Measurements from ENCODE around the gene APOL6. TPM values are rescaled to one million over a fixed set of nuclear protein-coding genes. Genes with fewer than 3 reads are reported as not detected.

APOL6 gene
- total and polyA plus RNA-seq, 2 of the 4 experiments (the other 2 are of a cell fraction), result 1.2 to 7.2 TPM

GRCh38 chr22:35601743-35602615 lies 46.3 kb upstream of the APOL6 start:
- Histone ChIP-seq H3K27me3 (ENCODE audit: control insufficient read depth, insufficient read depth, low read length) (peaks cover 31% of the 10 kb centered on the region), H3K9me1 (ENCODE audit: insufficient read depth, low read length) (no peaks in the 10 kb centered on the region; the same call in 1 of the 2 replicates), H2AFZ (replicated peaks; ENCODE audit: low read length, poor library complexity) (no peak overlapping the region), H3K4me3 (ENCODE audit: insufficient read depth, low read depth, low read length) (no peak overlapping the region), H2AK5ac (ENCODE audit: low read depth, low read length) (no peak overlapping the region), H4K20me1 (ENCODE audit: insufficient read depth, low read length) (no peaks in the 10 kb centered on the region), H3K56ac (ENCODE audit: extremely low read depth, insufficient read depth, low read length) (no peak overlapping the region), H4K91ac (ENCODE audit: insufficient read depth, low read depth, low read length) (no peak overlapping the region), H3K14ac (replicated peaks; ENCODE audit: low read depth, low read length) (no peak overlapping the region), H3K4me1 (ENCODE audit: control insufficient read depth, insufficient read depth, low read length) (0 out of 2 replicates have a peak, but pooled peaks cover 1% of the 10 kb centered on the region), H3K36me3 (ENCODE audit: control insufficient read depth, insufficient read depth, low read length) (no peaks in the 10 kb centered on the region), H2BK120ac (ENCODE audit: low read depth, low read length) (no peak overlapping the region), H3K9me3 (ENCODE audit: control insufficient read depth, insufficient read depth, low read length) (no peaks in the 10 kb centered on the region), H4K8ac (ENCODE audit: low read depth in 2 of 2, low read length in 2 of 2) (no peak overlapping the region), H2BK15ac (ENCODE audit: low read depth, low read length) (no peak overlapping the region), H3K4ac (ENCODE audit: low read depth, low read length) (no peak overlapping the region), H3K27ac (ENCODE audit: insufficient read depth, low read length) (no peak overlapping the region), H3K79me1 (ENCODE audit: low read depth in 1 of 2, low read length in 2 of 2) (no peaks in the 10 kb centered on the region), H4K5ac (ENCODE audit: low read depth, low read length) (no peak overlapping the region), H3K18ac (ENCODE audit: low read depth, low read length) (no peak overlapping the region), H2AK9ac (replicated peaks; ENCODE audit: low read depth, low read length, poor library complexity) (no peak overlapping the region), H2BK20ac (ENCODE audit: low read depth, low read length) (no peak overlapping the region), H3K9ac (ENCODE audit: low read depth, low read length) (no peak overlapping the region), H2BK5ac (ENCODE audit: low read depth, low read length, poor library complexity, severe bottlenecking) (peak overlapping the region; percentile 57), H3K23ac (ENCODE audit: low read depth, low read length) (no peak overlapping the region), H3K4me2 (ENCODE audit: low read depth, low read length) (no peak overlapping the region)
- CTCF ChIA-PET, result interaction anchor here (0.6 kb wide), 1 partner anchor 19 kb away, joined by 3 read pairs; no protein-coding TSS in a partner anchor
- peak; percentile 71 for ATAC-seq (ENCODE audit: low read depth)
- DNase-seq, result peak; percentile 72
- WGBS, 2 experiments (ENCODE audit: extremely low coverage in 2 of 2, insufficient read length in 1 of 2), result 69% methylated on average over 3 of the region's 9 CpGs; no CpG with 5 or more reads in 1 of the 2 experiments
- intact Hi-C loops (cut with micrococcal nuclease), result no loop called here
- in situ Hi-C loops (cut with MboI; ENCODE audit: low sequenced_read_pairs), result no loop called here
- no peak for TF ChIP-seq BHLHE40 (IDR thresholded peaks at IDR 0.05; ENCODE audit: low read depth, low read length)
- TF ChIP-seq CEBPB (IDR thresholded peaks at IDR 0.05; ENCODE audit: low read depth, low read length), result peak; percentile 82
- TF ChIP-seq FOS (IDR thresholded peaks at IDR 0.05; ENCODE audit: low read depth, low read length), result peak; percentile 22; the same call in 1 of the 2 replicates
- peak; percentile 43; the same call in 1 of the 2 replicates for TF ChIP-seq USF2 (IDR thresholded peaks at IDR 0.05; ENCODE audit: low read depth, low read length)
- dilution Hi-C loops (cut with HindIII; ENCODE audit: low sequenced_read_pairs, unreplicated experiment), result no loop called here
- no TSS peak for BruUV-seq (replicated peaks)
- POLR2A ChIA-PET (ENCODE audit: unreplicated experiment), result no interaction called here
